SK-N-SH (cell line): ENCODE data around the gene MYO1C. TPM values are rescaled to one million over a fixed set of nuclear protein-coding genes. Genes with fewer than 3 reads are reported as not detected.

ENCODE experiments used
- CTCF ChIA-PET: fragments of 300-600, 350-600 bp; formaldehyde crosslinking; extraction: SDS; loops from one replicate; lab custom pipeline; 2021; lab: Yijun Ruan, JAX
- POLR2A ChIA-PET: fragments of 350-600 bp; sonication (Branson Sonifier 250); formaldehyde crosslinking; extraction: SDS; loops from one replicate; lab custom pipeline; 2020; ENCODE audit warnings: antibody characterized with exemption, inconsistent platforms; lab: Yijun Ruan, JAX
- DNase-seq: peaks from one replicate; pipeline ENCODE4 v3.0.0; 2012
- H2AFZ ChIP-seq: fragments of 200-600 bp; sonication (generic); 2 replicates; pipeline ENCODE4 v1.8.1; 2016; ENCODE audit warnings: antibody characterized with exemption, mild to moderate bottlenecking, low read depth
- H3F3A ChIP-seq: fragments of 200-600 bp; sonication (generic); replicated peaks from 2 replicates; pipeline ENCODE3; 2016; ENCODE audit warnings: antibody characterized with exemption, mild to moderate bottlenecking; ENCODE audit not compliant: insufficient read depth
- H3K27ac ChIP-seq, 2 experiments: fragments of 200-500 bp in 1 of 2; fragments of 200-600 bp in 1 of 2; sonication (Bioruptor generic) in 1 of 2; sonication (generic), shearing (Covaris generic) in 1 of 2; 2 replicates each; pipeline versions ENCODE4 v1.5.1 to v1.6.1; 2014 to 2016; ENCODE audit warnings: low read depth in 2 of 2, inconsistent platforms in 1 of 2, low read length in 1 of 2, mild to moderate bottlenecking in 1 of 2, mixed read lengths in 1 of 2
- H3K27me3 ChIP-seq: fragments of 200-600 bp; sonication (generic), shearing (Covaris generic); 2 replicates; pipeline ENCODE4 v1.6.1; 2016; ENCODE audit warnings: mixed run types; ENCODE audit not compliant: insufficient read depth
- H3K36me3 ChIP-seq, 2 experiments: fragments of 200-500 bp in 1 of 2; fragments of 200-600 bp in 1 of 2; sonication (Bioruptor generic) in 1 of 2; sonication (generic) in 1 of 2; replicated peaks in 1 of 2; 2 replicates each; pipeline versions ENCODE3 to v1.5.1; 2014 to 2016; ENCODE audit warnings: low read length in 1 of 2, mild to moderate bottlenecking in 1 of 2; ENCODE audit not compliant: insufficient read depth in 2 of 2, control insufficient read depth in 1 of 2
- H3K4me1 ChIP-seq, 2 experiments: fragments of 200-500 bp in 1 of 2; fragments of 200-600 bp in 1 of 2; sonication (Bioruptor generic) in 1 of 2; sonication (generic), shearing (Covaris generic) in 1 of 2; 2 replicates each; pipeline versions ENCODE4 v1.5.1 to v1.6.1; 2014 to 2016; ENCODE audit warnings: low read depth in 1 of 2, low read length in 1 of 2, mixed run types in 1 of 2; ENCODE audit not compliant: insufficient read depth in 2 of 2, control insufficient read depth in 1 of 2
- H3K4me2 ChIP-seq: fragments of 200-600 bp; sonication (generic), shearing (Covaris generic); 2 replicates; pipeline ENCODE4 v1.6.1; 2017; ENCODE audit warnings: mixed run types
- H3K4me3 ChIP-seq, 2 experiments: fragments of 200-500 bp in 1 of 2; fragments of 200-600 bp in 1 of 2; sonication (Bioruptor generic) in 1 of 2; sonication (generic), shearing (Covaris generic) in 1 of 2; 2 replicates each; pipeline versions ENCODE4 v1.5.1 to v1.8.1; 2014 to 2016; ENCODE audit warnings: low read depth in 2 of 2, inconsistent platforms in 1 of 2, low read length in 1 of 2, mild to moderate bottlenecking in 1 of 2, mixed read lengths in 1 of 2, moderate library complexity in 1 of 2
- H3K79me2 ChIP-seq: fragments of 200-600 bp; sonication (generic); 2 replicates; pipeline ENCODE4 v1.8.1; 2017; ENCODE audit warnings: mild to moderate bottlenecking; ENCODE audit not compliant: insufficient read depth
- H3K9ac ChIP-seq: fragments of 200-600 bp; sonication (generic); 2 replicates; pipeline ENCODE4 v1.6.1; 2017; ENCODE audit warnings: mixed run types
- H3K9me2 ChIP-seq: fragments of 200-600 bp; sonication (generic); 2 replicates; pipeline ENCODE4 v1.6.1; 2017; ENCODE audit warnings: mixed run types
- H3K9me3 ChIP-seq: fragments of 200-600 bp; sonication (generic); 2 replicates; pipeline ENCODE4 v1.6.1; 2017; ENCODE audit warnings: mixed run types, mild to moderate bottlenecking, moderate library complexity
- H4K20me1 ChIP-seq: fragments of 200-600 bp; sonication (generic); 2 replicates; pipeline ENCODE4 v1.6.1; 2017; ENCODE audit warnings: mild to moderate bottlenecking, mixed run types; ENCODE audit not compliant: insufficient read depth
- CHD2 ChIP-seq: fragments of 150-350 bp; IDR thresholded peaks from 2 replicates; pipeline ENCODE4 v1.6.1; 2018; ENCODE audit warnings: low read length; ENCODE audit not compliant: partially characterized antibody
- ELF1 ChIP-seq: IDR thresholded peaks from 2 replicates; pipeline ENCODE4 v1.4.0; 2012
- EZH2phosphoT487 ChIP-seq: fragments of 200-600 bp; sonication (generic); IDR thresholded peaks from 2 replicates; pipeline ENCODE4 v1.6.1; 2017; ENCODE audit warnings: low read depth, mixed run types, mild to moderate bottlenecking, antibody characterized with exemption, moderate library complexity, borderline replicate concordance
- FOSL2 ChIP-seq: IDR thresholded peaks from 2 replicates; pipeline ENCODE4 v1.4.0; 2012; ENCODE audit warnings: low read depth, mild to moderate bottlenecking, moderate library complexity, borderline replicate concordance
- MAX ChIP-seq: IDR thresholded peaks from 2 replicates; pipeline ENCODE4 v1.4.0; 2012; ENCODE audit warnings: low read depth
- MXI1 ChIP-seq: IDR thresholded peaks from 2 replicates; pipeline ENCODE4 v1.6.1; 2012; ENCODE audit warnings: mild to moderate bottlenecking, low read depth, low read length, improper control_type of control experiment
- NRF1 ChIP-seq: IDR thresholded peaks from 2 replicates; pipeline ENCODE4 v1.6.1; 2012; ENCODE audit warnings: low read depth, mild to moderate bottlenecking, low read length
- RFX5 ChIP-seq: IDR thresholded peaks from 2 replicates; pipeline ENCODE4 v1.6.1; 2012; ENCODE audit warnings: mild to moderate bottlenecking, improper control_type of control experiment, low read length
- SMC3 ChIP-seq: IDR thresholded peaks from 2 replicates; pipeline ENCODE4 v1.6.1; 2012; ENCODE audit warnings: low read depth, low read length, improper control_type of control experiment
- TCF12 ChIP-seq: IDR thresholded peaks from 2 replicates; pipeline ENCODE4 v1.4.0; 2012
- YY1 ChIP-seq: IDR thresholded peaks from 2 replicates; pipeline ENCODE4 v1.4.0; 2012; ENCODE audit warnings: low read depth, mild to moderate bottlenecking
- WGBS: methylation state at CpG from one replicate; pipeline ENCODE4 v1.1.6; 2017; ENCODE audit warnings: low lambda C conversion rate; 5-methylcytosine and 5-hydroxymethylcytosine counted together
- polyA plus RNA-seq, 3 experiments: library from polyadenylated mRNA; depleted of rRNA; stranded (reverse); fragments of >200 nt; gene quantifications; 2 replicates each; pipeline ENCODE4 v1.2.3, GENCODE V29; 2012
- TF ChIP-seq, protein P1 (sequence below): IDR thresholded peaks from 2 replicates; pipeline ENCODE4; 2012
- TF ChIP-seq, protein P2 (sequence below): IDR thresholded peaks from 2 replicates; pipeline ENCODE4 v1.4.0; 2012; ENCODE audit warnings: low read depth, borderline replicate concordance

MYO1C gene
- polyA plus RNA-seq, 1 of the 3 experiments (the other 2 are of a cell fraction), result 102 TPM

GRCh38 chr17:1475321-1475854, 17.1 kb downstream of the MYO1C start:
- H3K27ac ChIP-seq, result no peak overlapping the region
- no peak overlapping the region for H3K4me3 ChIP-seq
- H3K9me3 ChIP-seq, result no peaks in the 10 kb centered on the region
- H3K4me1 ChIP-seq, result no peaks in the 10 kb centered on the region
- H3K9ac ChIP-seq, result no peak overlapping the region
- H3K36me3 ChIP-seq, result peaks cover 40% of the 10 kb centered on the region in 2 experiments
- H4K20me1 ChIP-seq, result no peaks in the 10 kb centered on the region
- H3K4me2 ChIP-seq, result no peak overlapping the region
- DNase-seq, result no peak
- H3K27me3 ChIP-seq, result no peaks in the 10 kb centered on the region
- no peak overlapping the region for H2AFZ ChIP-seq
- no peaks in the 10 kb centered on the region for H3F3A ChIP-seq
- H3K79me2 ChIP-seq, result no peaks in the 10 kb centered on the region; the same call in 1 of the 2 replicates
- ChIA-PET POLR2A (interaction anchor here (1.6 kb wide), 1 partner anchor 17 kb away, joined by 6 read pairs; no protein-coding TSS in a partner anchor), CTCF (interaction anchor here (1.6 kb wide), 1 partner anchor 12 kb away, joined by 3 read pairs; no protein-coding TSS in a partner anchor)
- H3K9me2 ChIP-seq, result no peaks in the 10 kb centered on the region
- WGBS, result 90% methylated on average over 7 of the region's 15 CpGs
- TF ChIP-seq, protein P1, sequence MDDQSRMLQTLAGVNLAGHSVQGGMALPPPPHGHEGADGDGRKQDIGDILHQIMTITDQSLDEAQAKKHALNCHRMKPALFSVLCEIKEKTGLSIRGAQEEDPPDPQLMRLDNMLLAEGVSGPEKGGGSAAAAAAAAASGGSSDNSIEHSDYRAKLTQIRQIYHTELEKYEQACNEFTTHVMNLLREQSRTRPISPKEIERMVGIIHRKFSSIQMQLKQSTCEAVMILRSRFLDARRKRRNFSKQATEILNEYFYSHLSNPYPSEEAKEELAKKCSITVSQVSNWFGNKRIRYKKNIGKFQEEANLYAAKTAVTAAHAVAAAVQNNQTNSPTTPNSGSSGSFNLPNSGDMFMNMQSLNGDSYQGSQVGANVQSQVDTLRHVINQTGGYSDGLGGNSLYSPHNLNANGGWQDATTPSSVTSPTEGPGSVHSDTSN, result no peak
- no peak for TF ChIP-seq EZH2phosphoT487
- no peak for TF ChIP-seq FOSL2
- no peak for TF ChIP-seq RFX5

DNA sequence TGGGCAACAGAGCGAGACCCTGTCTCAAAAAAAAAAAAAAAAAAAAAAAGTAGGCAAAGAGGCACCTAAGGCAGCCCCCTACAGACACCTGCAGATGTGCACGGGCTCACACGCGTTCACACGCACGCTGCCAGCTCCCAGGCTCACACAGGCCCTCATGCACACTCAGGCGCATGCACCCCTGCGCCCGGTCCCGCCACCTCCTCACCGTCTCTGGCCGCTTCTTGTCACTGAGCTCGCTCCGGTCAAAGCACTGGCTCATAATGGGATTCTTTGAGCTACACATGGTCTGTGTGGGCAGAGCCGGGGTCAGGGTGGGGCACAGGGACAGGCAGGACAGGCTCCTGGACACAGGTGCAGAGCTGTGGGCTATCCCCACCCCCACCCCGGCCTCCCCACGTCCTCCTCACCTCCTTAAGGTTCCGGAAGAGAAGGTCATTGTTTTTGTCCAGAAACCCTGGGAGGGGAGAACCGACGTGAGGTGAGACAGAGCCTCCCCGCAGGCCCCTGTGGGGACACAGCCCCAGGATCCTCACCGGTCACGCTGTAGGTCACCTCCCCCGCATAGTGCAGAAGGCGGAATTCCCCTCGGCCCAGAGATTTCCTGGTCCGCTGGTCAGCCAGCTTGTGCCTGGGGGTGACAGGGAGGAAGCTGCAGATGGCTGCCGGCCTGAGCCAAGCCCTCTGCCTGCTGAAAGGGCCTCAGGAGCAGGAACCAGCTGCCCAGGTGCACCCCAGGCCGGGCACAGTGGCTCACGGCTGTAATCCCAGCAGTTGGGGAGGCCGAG, 17.9 kb downstream of the MYO1C start:
- 91% methylated on average over 29 of the region's 31 CpGs for WGBS
- no peaks in the 10 kb centered on the region; the same call in 1 of the 2 replicates for H3K79me2 ChIP-seq
- H3F3A ChIP-seq, result no peaks in the 10 kb centered on the region
- POLR2A ChIA-PET, result no interaction called here
- no peak overlapping the region for H3K27ac ChIP-seq
- no peaks in the 10 kb centered on the region for H3K9me2 ChIP-seq
- no peak overlapping the region for H3K4me3 ChIP-seq
- H3K27me3 ChIP-seq, result no peaks in the 10 kb centered on the region
- CTCF ChIA-PET, result interaction anchor here (1.6 kb wide), 1 partner anchor 13 kb away, joined by 3 read pairs; no protein-coding TSS in a partner anchor
- H3K9ac ChIP-seq, result no peak overlapping the region
- H2AFZ ChIP-seq, result no peak overlapping the region
- H3K4me1 ChIP-seq, result no peaks in the 10 kb centered on the region
- H3K4me2 ChIP-seq, result no peak overlapping the region
- no peaks in the 10 kb centered on the region for H4K20me1 ChIP-seq
- TF ChIP-seq YY1 (no peak), NRF1 (no peak), TCF12 (no peak), CHD2 (no peak), MXI1 (no peak), FOSL2 (no peak), MAX (no peak), ELF1 (no peak), SMC3 (no peak)
- TF ChIP-seq, protein P2, sequence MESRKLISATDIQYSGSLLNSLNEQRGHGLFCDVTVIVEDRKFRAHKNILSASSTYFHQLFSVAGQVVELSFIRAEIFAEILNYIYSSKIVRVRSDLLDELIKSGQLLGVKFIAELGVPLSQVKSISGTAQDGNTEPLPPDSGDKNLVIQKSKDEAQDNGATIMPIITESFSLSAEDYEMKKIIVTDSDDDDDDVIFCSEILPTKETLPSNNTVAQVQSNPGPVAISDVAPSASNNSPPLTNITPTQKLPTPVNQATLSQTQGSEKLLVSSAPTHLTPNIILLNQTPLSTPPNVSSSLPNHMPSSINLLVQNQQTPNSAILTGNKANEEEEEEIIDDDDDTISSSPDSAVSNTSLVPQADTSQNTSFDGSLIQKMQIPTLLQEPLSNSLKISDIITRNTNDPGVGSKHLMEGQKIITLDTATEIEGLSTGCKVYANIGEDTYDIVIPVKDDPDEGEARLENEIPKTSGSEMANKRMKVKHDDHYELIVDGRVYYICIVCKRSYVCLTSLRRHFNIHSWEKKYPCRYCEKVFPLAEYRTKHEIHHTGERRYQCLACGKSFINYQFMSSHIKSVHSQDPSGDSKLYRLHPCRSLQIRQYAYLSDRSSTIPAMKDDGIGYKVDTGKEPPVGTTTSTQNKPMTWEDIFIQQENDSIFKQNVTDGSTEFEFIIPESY, result no peak
- TF ChIP-seq, protein P1, result no peak
- TF ChIP-seq, all 33 proteins: peak for 0
- Histone ChIP-seq H3K9me3 (no peaks in the 10 kb centered on the region), H3K36me3 (peaks cover 35 to 39% of the 10 kb centered on the region in 2 experiments)
- no peak for DNase-seq
